MM.1S (cell line): Measurements from ENCODE around the gene COX7A1.

Experiments
- DNase-seq: peaks from one replicate; pipeline ENCODE4 v3.0.0-alpha.2; 2015
- H2AFZ ChIP-seq: fragments of 300-600 bp; sonication (generic); 2 replicates; pipeline ENCODE4 v1.6.0; 2016; ENCODE audit warnings: antibody characterized with exemption, low read length
- H3F3A ChIP-seq: fragments of 300-600 bp; sonication (generic); 2 replicates; pipeline ENCODE4 v1.6.1; 2016; ENCODE audit warnings: mild to moderate bottlenecking, antibody characterized with exemption, low read length, moderate library complexity, mixed read lengths; ENCODE audit not compliant: insufficient read depth
- H3K27ac ChIP-seq: fragments of 300-600 bp; sonication (generic); 2 replicates; pipeline ENCODE4 v1.5.1; 2016; ENCODE audit warnings: mild to moderate bottlenecking, low read length
- H3K27me3 ChIP-seq: fragments of 300-600 bp; sonication (generic); replicated peaks from 2 replicates; pipeline ENCODE4 v1.6.0; 2016; ENCODE audit warnings: low read length; ENCODE audit not compliant: insufficient read depth
- H3K36me3 ChIP-seq: fragments of 300-600 bp; sonication (generic); replicated peaks from 2 replicates; pipeline ENCODE4 v1.6.1; 2016; ENCODE audit warnings: mild to moderate bottlenecking, low read length, mixed read lengths; ENCODE audit not compliant: insufficient read depth
- H3K4me1 ChIP-seq: fragments of 300-600 bp; sonication (generic); 2 replicates; pipeline ENCODE4 v1.6.1; 2016; ENCODE audit warnings: low read length, mixed read lengths
- H3K4me2 ChIP-seq: fragments of 300-600 bp; sonication (generic); 2 replicates; pipeline ENCODE4 v1.6.0; 2016; ENCODE audit warnings: low read depth, low read length
- H3K4me3 ChIP-seq: fragments of 300-600 bp; sonication (generic); 2 replicates; pipeline ENCODE4 v1.5.1; 2016; ENCODE audit warnings: low read length, mixed read lengths
- H3K79me2 ChIP-seq: fragments of 300-600 bp; sonication (generic); 2 replicates; pipeline ENCODE4 v1.6.1; 2016; ENCODE audit warnings: mixed run types, low read length, mixed read lengths
- H3K9ac ChIP-seq: fragments of 300-600 bp; sonication (generic); 2 replicates; pipeline ENCODE4 v1.6.1; 2016; ENCODE audit warnings: low read length, mixed read lengths
- H3K9me2 ChIP-seq: fragments of 300-600 bp; sonication (generic); replicated peaks from 2 replicates; pipeline ENCODE4 v1.6.1; 2016; ENCODE audit warnings: mild to moderate bottlenecking, low read length, mixed read lengths; ENCODE audit not compliant: insufficient read depth
- H3K9me3 ChIP-seq: fragments of 300-600 bp; sonication (generic); replicated peaks from 2 replicates; pipeline ENCODE4 v1.6.1; 2016; ENCODE audit warnings: mild to moderate bottlenecking, low read length, mixed read lengths; ENCODE audit not compliant: insufficient read depth
- H4K20me1 ChIP-seq: fragments of 300-600 bp; sonication (generic); 2 replicates; pipeline ENCODE4 v1.6.1; 2016; ENCODE audit warnings: mild to moderate bottlenecking, low read length, moderate library complexity, mixed read lengths; ENCODE audit not compliant: insufficient read depth
- CTCF ChIP-seq: fragments of 300-600 bp; sonication (generic); IDR thresholded peaks from 2 replicates; pipeline ENCODE4 v1.5.1; 2016; ENCODE audit warnings: antibody characterized with exemption, low read length, mixed read lengths
- EZH2 ChIP-seq: fragments of 300-600 bp; sonication (generic); optimal IDR thresholded peaks from 2 replicates; pipeline ENCODE3; 2017; ENCODE audit warnings: low read depth, mild to moderate bottlenecking, antibody characterized with exemption, low read length, mixed read lengths
- EZH2phosphoT487 ChIP-seq: fragments of 300-600 bp; sonication (generic); IDR thresholded peaks from 2 replicates; pipeline ENCODE4 v1.6.1; 2018; ENCODE audit warnings: antibody characterized with exemption, low read length

COX7A1 gene

DNA sequence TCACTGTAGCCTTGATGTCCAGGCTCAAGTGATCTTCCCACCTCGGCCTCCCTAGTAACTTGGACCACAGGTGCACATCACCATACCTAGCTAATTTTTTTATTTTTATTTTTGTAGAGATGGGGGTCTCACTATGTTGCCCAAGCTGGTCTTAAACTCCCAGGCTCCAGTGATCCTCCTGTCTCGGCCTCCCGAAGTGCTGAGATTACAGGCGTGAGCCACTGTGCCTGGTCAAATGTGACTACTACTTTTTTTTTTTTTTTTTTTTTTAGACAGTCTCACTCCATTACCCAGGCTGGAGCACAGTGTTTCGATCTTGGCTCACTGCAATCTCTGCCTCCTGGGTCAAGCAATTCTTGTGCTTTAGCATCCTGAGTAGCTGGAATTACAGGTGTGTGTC, 20.6 kb upstream of the COX7A1 start:
- Histone ChIP-seq H3K79me2 (no peaks in the 10 kb centered on the region), H3K36me3 (no peaks in the 10 kb centered on the region), H2AFZ (no peak overlapping the region), H3K27me3 (no peaks in the 10 kb centered on the region), H3F3A (no peaks in the 10 kb centered on the region), H3K9me3 (no peaks in the 10 kb centered on the region), H3K4me2 (no peak overlapping the region), H3K4me3 (no peak overlapping the region), H3K9ac (no peak overlapping the region), H3K9me2 (no peaks in the 10 kb centered on the region), H3K4me1 (no peaks in the 10 kb centered on the region), H3K27ac (no peak overlapping the region), H4K20me1 (no peaks in the 10 kb centered on the region)
- TF ChIP-seq EZH2 (no peak), CTCF (no peak)
- DNase-seq, result no peak

DNA sequence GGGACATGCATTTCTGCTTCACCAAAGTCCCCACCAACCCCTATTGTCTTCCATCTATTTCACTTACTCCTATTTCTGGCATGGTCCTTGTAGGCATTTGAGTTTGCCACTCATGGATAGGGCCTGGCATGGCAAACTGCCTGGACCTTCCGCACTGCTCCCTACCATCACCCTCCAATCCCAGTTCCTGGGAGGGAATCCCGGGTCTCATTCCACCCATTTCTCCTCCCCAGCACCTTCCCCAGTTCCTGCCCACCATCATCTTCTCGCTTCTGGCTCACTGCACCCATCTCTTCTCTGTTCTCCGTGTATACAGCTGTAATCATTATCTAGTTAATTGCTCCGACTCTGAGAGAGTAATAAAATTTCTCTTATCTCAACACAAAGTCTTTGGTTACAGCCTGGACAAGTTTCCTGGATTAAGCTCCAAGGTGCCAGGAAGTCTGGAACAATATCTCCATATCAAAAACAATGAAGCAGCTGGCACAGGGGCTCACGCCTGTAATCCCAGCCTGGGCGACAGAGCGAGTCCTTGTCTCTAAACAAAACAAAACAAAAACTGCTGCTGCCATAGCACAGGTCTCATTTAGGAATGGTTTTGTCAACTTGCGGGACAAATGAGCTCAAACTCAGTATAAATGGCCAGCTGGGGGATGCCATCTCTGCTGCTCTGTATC, 17.0 kb upstream of the COX7A1 start:
- no peaks in the 10 kb centered on the region for H3K79me2 ChIP-seq
- H3K27ac ChIP-seq, result no peak overlapping the region
- no peak overlapping the region for H2AFZ ChIP-seq
- no peak overlapping the region for H3K9ac ChIP-seq
- no peaks in the 10 kb centered on the region for H3K9me2 ChIP-seq
- H3K9me3 ChIP-seq, result no peaks in the 10 kb centered on the region
- no peak overlapping the region for H3K4me3 ChIP-seq
- no peaks in the 10 kb centered on the region for H4K20me1 ChIP-seq
- no peaks in the 10 kb centered on the region for H3K4me1 ChIP-seq
- no peaks in the 10 kb centered on the region for H3K27me3 ChIP-seq
- H3K36me3 ChIP-seq, result no peaks in the 10 kb centered on the region
- TF ChIP-seq EZH2 (no peak), CTCF (no peak), EZH2phosphoT487 (no peak)
- no peak overlapping the region for H3K4me2 ChIP-seq
- no peaks in the 10 kb centered on the region for H3F3A ChIP-seq
- no peak for DNase-seq

DNA sequence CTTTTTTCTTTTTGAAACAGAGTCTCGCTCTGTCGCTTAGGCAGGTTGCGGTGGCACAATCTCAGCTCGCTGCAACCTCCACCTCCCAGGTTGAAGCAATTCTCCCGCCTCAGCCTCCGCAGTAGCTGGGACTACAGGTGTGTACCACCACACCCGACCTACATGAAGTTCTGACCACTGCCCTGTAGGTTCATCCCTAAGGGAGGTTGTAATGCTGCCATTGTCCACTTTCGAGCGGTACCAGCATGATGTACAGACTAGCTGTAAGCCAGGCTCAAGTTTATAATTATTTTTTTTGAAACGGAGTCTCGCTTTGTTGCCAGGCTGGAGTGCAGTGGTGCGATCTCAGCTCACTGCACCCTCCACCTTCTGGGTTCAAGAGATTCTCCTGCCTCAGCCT, 11.6 kb upstream of the COX7A1 start:
- no peaks in the 10 kb centered on the region for H3K9me3 ChIP-seq
- no peak overlapping the region for H3K27ac ChIP-seq
- no peak for DNase-seq
- no peaks in the 10 kb centered on the region for H3K36me3 ChIP-seq
- H3K9me2 ChIP-seq, result no peaks in the 10 kb centered on the region
- no peak overlapping the region for H3K9ac ChIP-seq
- no peaks in the 10 kb centered on the region for H4K20me1 ChIP-seq
- H3K4me1 ChIP-seq, result no peaks in the 10 kb centered on the region
- no peaks in the 10 kb centered on the region for H3F3A ChIP-seq
- no peaks in the 10 kb centered on the region for H3K79me2 ChIP-seq
- TF ChIP-seq EZH2phosphoT487, result no peak
- TF ChIP-seq CTCF, result no peak
- TF ChIP-seq EZH2, result no peak
- no peaks in the 10 kb centered on the region for H3K27me3 ChIP-seq
- no peak overlapping the region for H2AFZ ChIP-seq
- no peak overlapping the region for H3K4me3 ChIP-seq
- no peak overlapping the region for H3K4me2 ChIP-seq
